ENCODE measurements around the gene PCCA. TPM values are rescaled to one million over a fixed set of nuclear protein-coding genes. Genes with fewer than 3 reads are reported as not detected.

The PCCA gene
- total RNA-seq, 1 experiment from 2014 or later = 8.9 TPM

- no TSS peak for BruUV-seq (replicated peaks)
- CTCF ChIA-PET = no interaction called here
- no peak for DNase-seq
- TF ChIP-seq, protein P1, sequence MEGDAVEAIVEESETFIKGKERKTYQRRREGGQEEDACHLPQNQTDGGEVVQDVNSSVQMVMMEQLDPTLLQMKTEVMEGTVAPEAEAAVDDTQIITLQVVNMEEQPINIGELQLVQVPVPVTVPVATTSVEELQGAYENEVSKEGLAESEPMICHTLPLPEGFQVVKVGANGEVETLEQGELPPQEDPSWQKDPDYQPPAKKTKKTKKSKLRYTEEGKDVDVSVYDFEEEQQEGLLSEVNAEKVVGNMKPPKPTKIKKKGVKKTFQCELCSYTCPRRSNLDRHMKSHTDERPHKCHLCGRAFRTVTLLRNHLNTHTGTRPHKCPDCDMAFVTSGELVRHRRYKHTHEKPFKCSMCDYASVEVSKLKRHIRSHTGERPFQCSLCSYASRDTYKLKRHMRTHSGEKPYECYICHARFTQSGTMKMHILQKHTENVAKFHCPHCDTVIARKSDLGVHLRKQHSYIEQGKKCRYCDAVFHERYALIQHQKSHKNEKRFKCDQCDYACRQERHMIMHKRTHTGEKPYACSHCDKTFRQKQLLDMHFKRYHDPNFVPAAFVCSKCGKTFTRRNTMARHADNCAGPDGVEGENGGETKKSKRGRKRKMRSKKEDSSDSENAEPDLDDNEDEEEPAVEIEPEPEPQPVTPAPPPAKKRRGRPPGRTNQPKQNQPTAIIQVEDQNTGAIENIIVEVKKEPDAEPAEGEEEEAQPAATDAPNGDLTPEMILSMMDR (IDR thresholded peaks at IDR 0.05; ENCODE audit: unreplicated experiment) = no peak
- H3K27ac Mint-ChIP-seq (ENCODE audit: unreplicated experiment) = no peak overlapping the region
- H3K9me3 Mint-ChIP-seq (ENCODE audit: low read depth, unreplicated experiment) = no peaks in the 10 kb centered on the region
- no peaks in the 10 kb centered on the region for H3K27me3 Mint-ChIP-seq (ENCODE audit: unreplicated experiment)
- H3K4me3 Mint-ChIP-seq (ENCODE audit: low read depth, unreplicated experiment) = no peak overlapping the region
- no peaks in the 10 kb centered on the region for H3K4me1 Mint-ChIP-seq (ENCODE audit: low read depth, unreplicated experiment)
- H3K36me3 Mint-ChIP-seq (ENCODE audit: insufficient read depth, unreplicated experiment) = no peaks in the 10 kb centered on the region
- intact Hi-C loops (cut with micrococcal nuclease; ENCODE audit: unreplicated experiment) = no loop called here
Observed at GRCh38 chr13:100357764-100358163, 268.9 kb downstream of the PCCA start.

DNA sequence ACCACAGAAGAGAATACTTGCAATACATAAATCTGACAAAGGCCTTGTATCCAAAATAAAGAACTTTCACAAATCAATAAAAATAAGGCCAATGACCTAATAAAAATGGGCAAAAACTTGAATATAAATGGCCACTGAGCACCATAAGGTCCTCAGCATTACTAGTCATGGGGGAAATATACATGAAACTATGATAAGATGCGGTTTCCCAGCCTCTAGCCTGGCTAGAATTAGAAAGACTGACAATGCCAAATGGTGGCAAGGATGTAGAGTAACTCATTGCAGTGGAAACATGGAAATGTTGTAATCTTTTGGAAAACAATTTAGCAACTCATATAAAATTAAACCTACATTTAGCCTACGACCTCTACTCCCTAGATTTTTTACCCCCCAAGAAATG, 272.6 kb downstream of the PCCA start:
- TF ChIP-seq, protein P1 (IDR thresholded peaks at IDR 0.05; ENCODE audit: unreplicated experiment) = no peak
- CTCF ChIA-PET = no interaction called here
- intact Hi-C loops (cut with micrococcal nuclease; ENCODE audit: unreplicated experiment) = no loop called here
- no TSS peak for BruUV-seq (replicated peaks)
- H3K9me3 Mint-ChIP-seq (ENCODE audit: low read depth, unreplicated experiment) = no peaks in the 10 kb centered on the region
- H3K36me3 Mint-ChIP-seq (ENCODE audit: insufficient read depth, unreplicated experiment) = no peaks in the 10 kb centered on the region
- no peak for DNase-seq
- H3K27ac Mint-ChIP-seq (ENCODE audit: unreplicated experiment) = no peak overlapping the region
- peaks cover 8% of the 10 kb centered on the region for H3K4me1 Mint-ChIP-seq (ENCODE audit: low read depth, unreplicated experiment)
- no peaks in the 10 kb centered on the region for H3K27me3 Mint-ChIP-seq (ENCODE audit: unreplicated experiment)
- no peak overlapping the region for H3K4me3 Mint-ChIP-seq (ENCODE audit: low read depth, unreplicated experiment)

GRCh38 chr13:100362371-100362770, 273.5 kb downstream of the PCCA start:
- intact Hi-C loops (cut with micrococcal nuclease; ENCODE audit: unreplicated experiment) = no loop called here

GRCh38 chr13:100362781-100363180, 273.9 kb downstream of the PCCA start:
- no peak for DNase-seq
- intact Hi-C loops (cut with micrococcal nuclease; ENCODE audit: unreplicated experiment) = no loop called here
- H3K27me3 Mint-ChIP-seq (ENCODE audit: unreplicated experiment) = no peaks in the 10 kb centered on the region
- no peak overlapping the region for H3K27ac Mint-ChIP-seq (ENCODE audit: unreplicated experiment)
- H3K4me3 Mint-ChIP-seq (ENCODE audit: low read depth, unreplicated experiment) = no peak overlapping the region
- H3K36me3 Mint-ChIP-seq (ENCODE audit: insufficient read depth, unreplicated experiment) = no peaks in the 10 kb centered on the region
- TF ChIP-seq, protein P1 (IDR thresholded peaks at IDR 0.05; ENCODE audit: unreplicated experiment) = no peak
- H3K4me1 Mint-ChIP-seq (ENCODE audit: low read depth, unreplicated experiment) = peaks cover 8% of the 10 kb centered on the region
- CTCF ChIA-PET = no interaction called here
- no TSS peak for BruUV-seq (replicated peaks)
- no peaks in the 10 kb centered on the region for H3K9me3 Mint-ChIP-seq (ENCODE audit: low read depth, unreplicated experiment)

More at GRCh38 chr13:100362371-100362770, 273.5 kb downstream of the PCCA start:
- H3K36me3 Mint-ChIP-seq (ENCODE audit: insufficient read depth, unreplicated experiment) = no peaks in the 10 kb centered on the region
- no peak overlapping the region for H3K27ac Mint-ChIP-seq (ENCODE audit: unreplicated experiment)
- H3K4me1 Mint-ChIP-seq (ENCODE audit: low read depth, unreplicated experiment) = peaks cover 8% of the 10 kb centered on the region
- CTCF ChIA-PET = no interaction called here
- H3K27me3 Mint-ChIP-seq (ENCODE audit: unreplicated experiment) = no peaks in the 10 kb centered on the region
- H3K4me3 Mint-ChIP-seq (ENCODE audit: low read depth, unreplicated experiment) = no peak overlapping the region
- DNase-seq = no peak
- TF ChIP-seq, protein P1 (IDR thresholded peaks at IDR 0.05; ENCODE audit: unreplicated experiment) = no peak
- no peaks in the 10 kb centered on the region for H3K9me3 Mint-ChIP-seq (ENCODE audit: low read depth, unreplicated experiment)
- BruUV-seq (replicated peaks) = no TSS peak
